Activated CD8-positive, alpha-beta memory T cell treated with anti-CD3 and anti-CD28 coated beads, Interleukin-2, amount 50 U/mL, for 1 hour (primary cell): ENCODE data around the gene HAUS5.
"Not testable (repeated sequence)": the region's sequence is repeated elsewhere in the genome, so short reads cannot be mapped to it uniquely, and the experiment has no call there.

Source experiments
- DNase-seq: peaks from one replicate; pipeline ENCODE4 v3.0.0-alpha.2; 2020; ENCODE audit errors: extremely low read depth

The HAUS5 gene

DNA sequence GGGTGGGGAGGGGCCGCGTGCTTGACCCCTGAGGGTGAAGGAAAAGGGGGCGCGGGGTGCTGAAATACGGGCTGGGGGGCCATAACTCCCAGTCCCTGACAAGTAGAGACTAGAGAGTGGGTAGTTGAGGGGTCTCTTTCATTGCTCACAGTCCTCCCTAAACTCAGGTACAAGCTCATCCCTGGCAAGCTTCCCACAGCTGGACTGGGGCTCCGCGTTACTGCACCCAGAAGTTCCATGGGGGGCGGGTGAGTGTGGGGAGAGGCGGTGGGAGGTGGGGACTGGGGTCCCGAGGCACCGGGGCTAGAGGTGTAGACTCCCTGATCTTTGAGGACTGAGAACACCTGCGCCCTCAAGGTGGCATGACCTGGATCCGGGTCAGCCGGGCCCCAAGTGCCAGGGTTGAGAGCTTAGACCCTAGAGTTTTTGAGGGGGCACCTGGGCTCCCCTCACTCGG is 30.3 kb downstream of the HAUS5 start:
- no peak for DNase-seq

GRCh38 chr19:35643255-35644205 is 31.0 kb downstream of the HAUS5 start:
- peak; percentile 45 for DNase-seq

- peak; percentile 85 for DNase-seq
Measured at GRCh38 chr19:35644206-35644986, 31.9 kb downstream of the HAUS5 start.

DNA sequence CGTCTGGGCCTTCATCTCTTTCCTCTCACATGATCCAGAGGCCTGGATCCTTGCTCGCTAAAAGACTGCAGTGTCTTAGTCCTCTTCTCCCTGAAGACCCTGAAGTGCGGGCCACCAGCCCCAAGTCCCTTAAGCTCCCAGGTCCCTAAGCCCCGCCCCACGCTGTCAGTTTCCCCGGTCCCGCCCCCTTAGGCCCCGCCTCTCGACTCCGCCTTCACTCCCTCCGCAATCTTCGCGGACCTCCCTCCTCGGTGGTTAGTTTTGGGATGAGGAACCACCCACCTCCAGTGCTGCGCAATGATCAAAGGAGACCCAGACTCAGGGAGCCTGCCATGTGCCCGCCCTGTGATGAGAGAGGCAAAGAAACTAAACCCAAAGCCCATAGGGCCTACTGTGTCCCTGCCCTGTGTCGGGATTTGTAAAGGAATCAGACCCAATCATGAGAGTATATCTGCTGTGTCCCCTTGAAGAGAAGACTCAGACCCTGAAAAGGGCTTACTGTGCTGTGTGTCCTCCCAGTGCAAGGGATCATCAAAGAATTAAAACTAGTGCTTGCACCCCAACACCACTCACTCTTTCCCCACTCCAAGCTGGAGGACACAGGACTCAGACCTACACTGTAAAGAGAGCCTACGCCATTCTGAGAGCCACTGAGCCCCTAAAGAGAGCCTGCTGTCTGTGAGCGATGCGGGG is 32.6 kb downstream of the HAUS5 start:
- DNase-seq: no peak

DNA sequence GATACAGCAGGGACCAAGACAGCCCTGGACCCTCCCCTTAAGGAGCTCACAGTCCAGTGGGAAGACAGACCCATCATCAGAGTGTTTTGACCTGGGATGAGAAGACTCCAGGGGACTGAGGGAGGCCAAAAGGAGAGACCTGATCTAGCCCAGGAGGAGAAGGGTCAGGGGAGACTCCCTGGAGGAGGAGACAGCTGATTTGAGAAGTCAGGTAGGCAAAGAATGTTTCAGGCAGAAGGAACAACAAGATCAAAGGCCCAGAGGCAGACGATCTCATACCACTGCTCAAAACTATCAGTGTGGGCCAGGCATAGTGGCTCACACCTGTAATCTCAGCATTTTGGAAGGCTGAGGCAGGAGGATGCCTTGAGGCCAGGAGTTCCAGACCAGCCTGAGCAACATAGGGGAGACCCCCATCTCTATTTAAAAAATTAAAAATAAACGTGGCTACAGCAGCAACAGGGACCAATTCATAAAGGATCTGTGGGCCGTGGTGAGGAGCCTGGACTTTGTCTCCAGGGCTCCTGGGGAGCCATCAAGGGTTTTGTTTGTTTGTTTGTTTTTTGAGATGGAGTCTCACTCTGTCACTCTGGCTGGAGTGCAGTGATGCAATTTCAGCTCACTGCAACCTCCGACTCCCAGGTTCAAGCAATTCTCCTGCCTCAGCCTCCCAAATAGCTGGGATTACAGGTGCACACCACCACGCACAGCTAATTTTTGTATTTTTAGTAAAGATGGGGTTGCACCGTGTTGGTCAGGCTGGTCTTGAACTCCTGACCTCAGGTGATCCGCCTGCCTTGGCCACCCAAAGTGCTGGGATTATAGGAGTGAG is 33.4 kb downstream of the HAUS5 start:
- no peak for DNase-seq

DNA sequence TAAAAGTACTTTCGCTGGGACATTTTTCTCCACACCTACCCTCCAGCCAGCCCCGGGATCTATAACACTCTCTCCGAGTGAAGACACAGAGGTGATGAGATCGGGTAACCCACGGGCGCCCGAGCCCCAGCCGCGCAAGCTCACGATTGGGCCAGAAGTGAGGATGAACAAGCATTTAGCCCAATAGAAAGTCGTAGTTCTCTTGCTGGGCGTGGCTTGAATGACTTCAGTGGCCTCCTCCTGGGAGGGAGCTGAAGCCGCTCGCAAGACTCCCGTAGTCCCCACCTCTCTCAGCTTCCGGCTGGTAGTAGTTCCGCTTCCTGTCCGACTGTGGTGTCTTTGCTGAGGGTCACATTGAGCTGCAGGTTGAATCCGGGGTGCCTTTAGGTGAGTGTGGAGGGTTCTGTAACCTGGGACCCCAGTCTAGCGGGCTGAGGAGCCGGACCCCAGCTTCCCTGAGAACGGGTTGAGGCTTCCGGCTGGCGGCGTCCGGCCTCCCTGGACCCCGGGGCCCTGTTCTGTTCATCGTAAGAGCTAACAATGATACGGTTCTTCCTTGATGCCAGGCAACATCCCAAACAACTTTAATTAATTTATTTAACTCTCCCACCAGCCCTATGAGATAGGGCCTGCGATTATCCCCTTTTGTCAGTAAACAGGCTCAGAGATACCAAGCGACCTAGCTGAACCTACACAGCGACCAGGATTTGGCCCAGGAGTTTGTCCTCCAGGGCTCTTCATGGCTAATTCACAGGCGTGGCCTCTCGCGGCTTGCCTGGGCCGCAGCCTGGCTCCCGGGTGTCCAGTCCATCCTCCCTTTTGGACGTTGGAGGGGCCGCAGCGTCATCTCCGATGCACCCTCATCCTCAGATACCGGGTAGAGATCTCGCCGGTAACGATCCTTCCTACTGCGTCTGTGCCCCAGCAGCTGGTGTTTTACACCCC is 35.8 kb downstream of the HAUS5 start, which contains the start of gene COX6B1:
TSS of gene COX6B1 (plus strand) at position 307 of the 945 bp plus-strand sequence. CDS start 2,921 bp downstream, outside the sequence.
- peak; percentile 88 for DNase-seq

DNA sequence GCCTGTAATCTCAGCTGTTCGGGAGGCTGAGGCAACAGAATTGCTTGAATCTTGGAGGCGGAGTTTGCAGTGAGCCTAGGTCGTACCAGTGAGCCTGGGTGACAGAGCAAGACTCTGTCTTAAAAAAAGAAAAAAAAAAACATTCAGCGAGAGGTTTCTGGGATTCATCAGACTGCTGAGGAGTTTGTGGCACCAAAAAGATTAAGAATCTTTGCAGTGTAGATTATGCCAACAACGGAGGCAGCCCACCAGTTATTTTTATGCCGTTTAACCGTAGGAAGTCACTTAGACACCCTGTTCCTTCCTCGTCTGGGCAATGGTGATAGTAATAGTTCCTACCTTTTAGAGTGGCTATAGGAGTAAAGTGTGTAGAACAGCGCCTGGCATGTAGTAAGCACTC is 38.0 kb downstream of the HAUS5 start:
- DNase-seq: no peak

- DNase-seq: not testable (repeated sequence)
Measured at GRCh38 chr19:35654828-35655227, 42.3 kb downstream of the HAUS5 start.

GRCh38 chr19:35655600-35655999 is 43.1 kb downstream of the HAUS5 start:
- DNase-seq: no peak

GRCh38 chr19:35656700-35657099 is 44.2 kb downstream of the HAUS5 start:
- no peak for DNase-seq

DNA sequence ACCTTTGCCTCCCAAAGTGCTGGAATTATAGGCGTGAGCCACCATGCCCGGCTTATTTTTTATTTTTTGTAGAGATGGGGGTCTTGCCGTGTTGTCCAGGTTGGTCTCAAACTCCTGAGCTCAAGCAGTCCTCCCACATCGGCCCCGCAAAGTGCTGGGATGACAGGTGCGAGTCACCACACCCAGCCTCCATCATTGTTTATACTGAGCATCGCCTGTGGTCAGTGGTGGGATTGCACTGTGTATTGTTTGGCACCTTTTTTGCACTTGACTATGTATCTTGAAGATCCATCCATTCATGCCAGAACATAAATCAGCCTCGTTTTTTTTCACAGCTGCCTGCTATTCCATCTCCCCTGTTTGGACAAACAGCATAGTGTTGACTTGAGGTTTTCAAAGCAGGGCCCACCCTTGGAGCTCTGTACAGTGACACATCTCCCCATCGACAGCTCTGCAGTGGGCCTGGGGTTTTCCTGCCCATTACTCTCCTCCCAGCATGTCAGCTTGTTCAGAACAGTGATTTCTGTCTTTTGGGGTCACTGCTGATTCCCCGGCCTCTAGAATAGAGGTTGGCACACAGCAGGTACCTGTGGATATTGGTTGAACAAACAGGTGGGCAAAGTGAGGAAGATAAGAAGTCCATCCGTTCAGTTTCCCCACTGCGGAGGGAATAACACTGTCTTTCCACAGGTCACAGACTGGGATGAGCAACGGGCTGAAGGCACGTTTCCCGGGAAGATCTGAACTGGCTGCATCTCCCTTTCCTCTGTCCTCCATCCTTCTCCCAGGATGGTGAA is 45.6 kb downstream of the HAUS5 start:
- DNase-seq: no peak

DNA sequence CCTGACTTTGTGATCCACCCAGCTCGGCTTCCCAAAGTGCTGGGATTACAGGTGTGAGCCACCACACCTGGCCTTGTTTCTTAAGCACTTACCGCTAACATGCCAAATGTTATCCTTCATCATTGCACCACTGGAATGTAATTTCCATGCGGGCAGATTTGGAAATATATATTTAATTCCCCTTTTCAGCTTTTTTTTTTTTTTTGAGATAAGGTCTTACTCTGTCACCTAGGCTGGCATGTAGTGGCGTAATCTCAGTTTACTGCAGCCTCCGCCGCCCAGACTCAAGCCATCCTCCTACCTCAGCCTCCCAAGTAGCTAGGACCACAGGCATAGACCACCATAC is 49.4 kb downstream of the HAUS5 start:
- DNase-seq: no peak

- no peak for DNase-seq
Measured at GRCh38 chr19:35663981-35664380, 51.4 kb downstream of the HAUS5 start.

GRCh38 chr19:35665157-35665556 is 52.6 kb downstream of the HAUS5 start:
- DNase-seq: no peak

DNA sequence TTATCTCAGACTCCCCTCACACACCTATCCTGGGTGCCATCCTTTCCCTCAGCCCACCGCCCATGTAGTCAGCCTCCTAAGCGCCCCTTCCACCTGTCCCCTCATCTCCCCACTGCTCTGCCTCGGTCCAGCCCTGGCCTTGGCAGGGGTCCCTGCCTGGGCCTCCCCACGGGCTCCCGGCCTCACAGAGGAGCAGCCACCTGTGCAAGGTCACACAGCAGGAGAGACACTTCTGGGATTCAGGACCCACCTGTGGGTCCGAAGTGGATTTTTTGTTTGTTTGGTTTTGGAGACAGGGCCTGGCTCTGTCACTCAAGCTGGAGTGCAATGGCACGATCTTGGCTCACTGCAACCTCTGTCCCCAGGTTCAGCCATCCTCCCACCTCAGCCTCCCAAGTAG is 53.1 kb downstream of the HAUS5 start:
- no peak for DNase-seq

DNA sequence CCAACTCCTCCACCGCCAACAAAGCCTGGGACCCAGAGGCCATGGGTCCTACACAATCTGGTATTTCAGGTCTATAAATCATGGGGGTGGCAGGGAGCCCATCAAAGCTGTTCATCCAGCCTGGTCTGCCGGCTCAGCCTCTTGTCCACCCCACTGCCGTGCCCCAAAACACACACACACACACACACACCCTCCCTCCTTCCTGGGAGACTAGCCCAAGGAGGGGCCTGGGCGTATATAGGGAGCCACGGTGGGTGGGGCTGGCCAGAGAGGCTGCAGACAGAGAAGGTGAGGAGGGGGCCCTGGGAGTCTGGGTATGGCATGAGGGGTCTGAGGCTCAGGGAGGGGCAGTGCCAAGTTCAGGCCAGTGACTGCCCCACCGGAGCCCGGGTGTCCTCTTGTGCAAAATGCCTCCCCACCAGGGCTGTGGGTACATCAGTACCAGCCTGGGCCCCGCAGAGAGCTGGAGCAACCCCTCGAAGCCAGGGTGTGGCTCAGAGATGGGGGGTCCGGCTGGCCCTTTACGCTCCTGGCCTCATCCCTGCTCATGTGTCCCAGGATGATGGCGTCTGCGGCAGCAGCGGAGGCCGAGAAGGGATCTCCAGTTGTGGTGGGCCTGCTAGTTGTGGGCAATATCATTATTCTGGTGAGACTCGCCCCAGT is 53.8 kb downstream of the HAUS5 start, which contains the start of gene UPK1A:
TSS of gene UPK1A (plus strand) at position 267 of the 663 bp plus-strand sequence. CDS start at position 563, 296 bp downstream.
- no peak for DNase-seq

GRCh38 chr19:35669566-35669965 is 57.0 kb downstream of the HAUS5 start:
- no peak for DNase-seq

GRCh38 chr19:35669974-35670373 is 57.4 kb downstream of the HAUS5 start:
- no peak for DNase-seq
